Activated CD4-positive, alpha-beta T cell treated with anti-CD3 and anti-CD28 coated beads for 1 hour (primary cell): ENCODE results near the gene MAP3K20.
"Not testable (repeated sequence)": the region's sequence is repeated elsewhere in the genome, so short reads cannot be mapped to it uniquely, and the experiment has no call there.

Experiments
- DNase-seq: peaks from one replicate; pipeline ENCODE4 v3.0.0-alpha.2; 2020

MAP3K20 gene

GRCh38 chr2:173075781-173076580 lies at the start of gene MAP3K20:
Gene MAP3K20 (plus strand): TSS chr2:173075846. CDS start chr2:173091032, 15,186 bp downstream.
- peak; percentile 10 for DNase-seq

- no peak for DNase-seq
Observed at GRCh38 chr2:173026479-173026878, 49.2 kb upstream of the MAP3K20 start.

- DNase-seq = peak; percentile 45
Observed at GRCh38 chr2:173027181-173028128, 48.2 kb upstream of the MAP3K20 start.

GRCh38 chr2:173028141-173028540 lies 47.5 kb upstream of the MAP3K20 start:
- DNase-seq = no peak

- DNase-seq = no peak
Observed at GRCh38 chr2:173028671-173029070, 47.0 kb upstream of the MAP3K20 start.

- no peak for DNase-seq
Observed at GRCh38 chr2:173030561-173031490, 44.8 kb upstream of the MAP3K20 start.

- DNase-seq = no peak
Observed at GRCh38 chr2:173032032-173032431, 43.6 kb upstream of the MAP3K20 start.

- DNase-seq = no peak
Observed at GRCh38 chr2:173033084-173033483, 42.6 kb upstream of the MAP3K20 start.

- no peak for DNase-seq
Observed at GRCh38 chr2:173034143-173034542, 41.5 kb upstream of the MAP3K20 start.

- no peak for DNase-seq
Observed at GRCh38 chr2:173037245-173038120, 38.2 kb upstream of the MAP3K20 start.

GRCh38 chr2:173038257-173038656 lies 37.4 kb upstream of the MAP3K20 start:
- not testable (repeated sequence) for DNase-seq

- DNase-seq = no peak
Observed at GRCh38 chr2:173040729-173041128, 34.9 kb upstream of the MAP3K20 start.

GRCh38 chr2:173043476-173043875 lies 32.2 kb upstream of the MAP3K20 start:
- DNase-seq = no peak

GRCh38 chr2:173043897-173044519 lies 31.6 kb upstream of the MAP3K20 start:
- no peak for DNase-seq

- DNase-seq = no peak
Observed at GRCh38 chr2:173044686-173045085, 31.0 kb upstream of the MAP3K20 start.

- no peak for DNase-seq
Observed at GRCh38 chr2:173045181-173045580, 30.5 kb upstream of the MAP3K20 start.

GRCh38 chr2:173048522-173048896 lies 27.1 kb upstream of the MAP3K20 start:
- no peak for DNase-seq

GRCh38 chr2:173048897-173049661 lies 26.6 kb upstream of the MAP3K20 start:
- DNase-seq = no peak

- no peak for DNase-seq
Observed at GRCh38 chr2:173049831-173050230, 25.8 kb upstream of the MAP3K20 start.

- no peak for DNase-seq
Observed at GRCh38 chr2:173050684-173051083, 25.0 kb upstream of the MAP3K20 start.
